ENCODE results near the gene ATP10A. TPM values are rescaled to one million over a fixed set of nuclear protein-coding genes. Genes with fewer than 3 reads are reported as not detected.

ATP10A gene
- total and polyA plus RNA-seq, 9 of the 15 experiments (the other 6 are each of a cell fraction or from before 2014, with no cell fraction given) = 0.09 TPM; not detected in 8

GRCh38 chr15:25740383-25741255 lies 122.5 kb downstream of the ATP10A start (continued):
- TF ChIP-seq, protein P1, sequence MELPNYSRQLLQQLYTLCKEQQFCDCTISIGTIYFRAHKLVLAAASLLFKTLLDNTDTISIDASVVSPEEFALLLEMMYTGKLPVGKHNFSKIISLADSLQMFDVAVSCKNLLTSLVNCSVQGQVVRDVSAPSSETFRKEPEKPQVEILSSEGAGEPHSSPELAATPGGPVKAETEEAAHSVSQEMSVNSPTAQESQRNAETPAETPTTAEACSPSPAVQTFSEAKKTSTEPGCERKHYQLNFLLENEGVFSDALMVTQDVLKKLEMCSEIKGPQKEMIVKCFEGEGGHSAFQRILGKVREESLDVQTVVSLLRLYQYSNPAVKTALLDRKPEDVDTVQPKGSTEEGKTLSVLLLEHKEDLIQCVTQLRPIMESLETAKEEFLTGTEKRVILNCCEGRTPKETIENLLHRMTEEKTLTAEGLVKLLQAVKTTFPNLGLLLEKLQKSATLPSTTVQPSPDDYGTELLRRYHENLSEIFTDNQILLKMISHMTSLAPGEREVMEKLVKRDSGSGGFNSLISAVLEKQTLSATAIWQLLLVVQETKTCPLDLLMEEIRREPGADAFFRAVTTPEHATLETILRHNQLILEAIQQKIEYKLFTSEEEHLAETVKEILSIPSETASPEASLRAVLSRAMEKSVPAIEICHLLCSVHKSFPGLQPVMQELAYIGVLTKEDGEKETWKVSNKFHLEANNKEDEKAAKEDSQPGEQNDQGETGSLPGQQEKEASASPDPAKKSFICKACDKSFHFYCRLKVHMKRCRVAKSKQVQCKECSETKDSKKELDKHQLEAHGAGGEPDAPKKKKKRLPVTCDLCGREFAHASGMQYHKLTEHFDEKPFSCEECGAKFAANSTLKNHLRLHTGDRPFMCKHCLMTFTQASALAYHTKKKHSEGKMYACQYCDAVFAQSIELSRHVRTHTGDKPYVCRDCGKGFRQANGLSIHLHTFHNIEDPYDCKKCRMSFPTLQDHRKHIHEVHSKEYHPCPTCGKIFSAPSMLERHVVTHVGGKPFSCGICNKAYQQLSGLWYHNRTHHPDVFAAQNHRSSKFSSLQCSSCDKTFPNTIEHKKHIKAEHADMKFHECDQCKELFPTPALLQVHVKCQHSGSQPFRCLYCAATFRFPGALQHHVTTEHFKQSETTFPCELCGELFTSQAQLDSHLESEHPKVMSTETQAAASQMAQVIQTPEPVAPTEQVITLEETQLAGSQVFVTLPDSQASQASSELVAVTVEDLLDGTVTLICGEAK (IDR thresholded peaks at IDR 0.05) = no peak
- TF ChIP-seq, protein P1 (CRISPR knock-in tag; IDR thresholded peaks at IDR 0.05) = no peak
- no peak for TF ChIP-seq UBTF (IDR thresholded peaks at IDR 0.05; ENCODE audit: borderline replicate concordance in 1 of 2, low read depth in 2 of 2, low read length in 2 of 2)
